GM21367 (cell line): ENCODE measurements around the gene CDH4.
"Not testable (repeated sequence)": the region's sequence is repeated elsewhere in the genome, so short reads cannot be mapped to it uniquely, and the experiment has no call there.

Experiments used
- ATAC-seq: cut with Tn5 transposase; IDR thresholded peaks from one replicate; pipeline ENCODE4 v1.9.1; 2021; ENCODE audit not compliant: unreplicated experiment

CDH4 gene

GRCh38 chr20:61956396-61957342 lies 704.6 kb downstream of the CDH4 start:
- no peak for ATAC-seq

DNA sequence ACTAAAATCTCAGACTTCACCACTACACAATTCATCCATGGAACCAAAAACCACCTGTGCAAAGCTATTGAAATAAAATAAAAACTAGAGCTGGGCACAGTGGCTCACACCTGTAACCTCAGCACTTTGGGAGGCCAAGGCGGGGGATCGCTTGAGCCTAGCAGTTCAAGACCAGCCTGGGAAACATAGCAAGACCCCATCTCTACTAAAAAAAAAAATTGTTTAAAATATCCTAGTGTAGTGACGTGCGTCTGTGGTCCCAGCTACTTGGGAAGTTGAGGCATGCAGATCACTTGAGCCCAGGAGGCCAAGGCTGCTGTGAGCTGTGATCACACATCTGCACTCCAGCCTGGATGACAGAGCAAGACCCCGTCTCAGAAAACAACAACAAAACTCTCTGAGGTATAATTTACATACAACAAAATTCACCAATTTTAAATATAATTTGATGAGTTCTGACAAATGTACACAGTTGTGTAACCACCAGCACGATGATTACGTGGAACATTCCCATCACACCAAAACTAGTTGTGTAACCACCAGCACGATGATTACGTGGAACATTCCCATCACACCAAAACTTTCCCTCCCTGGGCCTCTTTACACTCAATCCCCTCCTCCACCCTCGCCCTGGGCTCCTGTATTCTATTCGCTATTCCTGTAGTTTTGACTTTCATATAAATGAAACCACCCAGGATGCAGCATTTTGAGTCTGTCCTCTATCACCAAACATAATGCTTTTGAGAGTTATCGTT lies 706.1 kb downstream of the CDH4 start:
- no peak for ATAC-seq

DNA sequence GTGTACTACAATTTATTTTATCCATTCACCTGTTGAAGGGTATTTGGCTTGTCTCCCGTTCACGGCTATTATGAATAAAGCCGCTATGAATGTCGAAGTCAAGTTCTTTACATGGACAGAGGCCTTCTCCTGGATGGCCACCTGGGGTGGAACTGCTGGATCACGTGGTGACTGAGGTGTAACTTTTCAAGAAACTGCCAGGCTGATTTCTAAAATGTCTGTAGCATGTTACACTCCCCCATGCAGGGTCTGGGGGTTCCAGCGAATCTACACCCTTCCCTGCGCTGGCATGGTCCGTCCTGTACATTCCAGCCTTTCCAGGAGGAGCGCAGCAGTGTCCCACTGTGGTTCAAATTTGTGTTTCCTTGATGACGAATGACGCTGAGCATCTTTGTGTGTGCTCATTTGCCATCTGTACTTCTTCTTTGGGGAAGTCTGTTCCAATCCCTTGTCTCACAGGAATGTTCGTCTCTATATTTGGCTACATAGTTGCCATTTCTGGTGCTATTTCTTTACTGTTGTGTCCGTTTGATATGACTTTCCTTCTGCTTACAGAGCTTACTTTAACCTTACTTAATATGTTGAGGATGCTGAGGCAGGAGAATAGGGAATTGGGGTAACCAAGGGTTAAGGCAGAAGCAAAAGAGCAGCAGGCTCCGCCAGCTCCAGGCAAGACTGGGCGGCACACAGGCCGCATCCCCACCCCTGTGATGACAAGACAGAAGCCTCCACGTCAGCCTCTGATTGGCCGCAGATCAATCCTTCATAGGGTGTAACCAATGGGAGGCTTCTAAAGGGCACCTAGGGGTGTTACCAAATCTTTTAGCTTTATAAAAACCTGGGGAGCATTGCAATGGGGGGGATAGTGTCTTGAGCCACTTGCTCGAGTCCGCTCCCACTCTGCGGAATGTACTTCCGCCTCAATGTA lies 707.0 kb downstream of the CDH4 start:
- no peak for ATAC-seq

DNA sequence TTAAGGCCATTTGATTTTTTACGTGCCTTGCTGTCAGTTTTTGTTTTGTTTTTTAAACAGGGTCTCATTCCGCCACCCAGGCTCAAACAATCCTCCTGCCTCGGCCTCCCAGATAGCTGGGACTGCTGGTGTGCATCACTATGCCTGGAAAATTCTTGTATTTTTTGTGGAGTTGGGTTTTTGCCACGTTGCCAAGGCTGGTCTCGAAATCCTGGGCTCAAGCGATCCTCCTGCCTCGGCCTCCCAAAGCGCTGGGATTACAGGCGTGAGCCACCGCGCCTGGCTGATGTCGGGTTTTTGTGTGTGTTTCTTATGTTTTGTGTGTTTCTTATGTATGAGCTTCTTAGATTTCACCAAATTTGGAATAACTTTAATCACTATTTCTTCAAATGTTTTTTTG lies 708.8 kb downstream of the CDH4 start:
- no peak for ATAC-seq

- no peak for ATAC-seq
These were observed 711.1 kb downstream of the CDH4 start for GRCh38 chr20:61963149-61963548.

DNA sequence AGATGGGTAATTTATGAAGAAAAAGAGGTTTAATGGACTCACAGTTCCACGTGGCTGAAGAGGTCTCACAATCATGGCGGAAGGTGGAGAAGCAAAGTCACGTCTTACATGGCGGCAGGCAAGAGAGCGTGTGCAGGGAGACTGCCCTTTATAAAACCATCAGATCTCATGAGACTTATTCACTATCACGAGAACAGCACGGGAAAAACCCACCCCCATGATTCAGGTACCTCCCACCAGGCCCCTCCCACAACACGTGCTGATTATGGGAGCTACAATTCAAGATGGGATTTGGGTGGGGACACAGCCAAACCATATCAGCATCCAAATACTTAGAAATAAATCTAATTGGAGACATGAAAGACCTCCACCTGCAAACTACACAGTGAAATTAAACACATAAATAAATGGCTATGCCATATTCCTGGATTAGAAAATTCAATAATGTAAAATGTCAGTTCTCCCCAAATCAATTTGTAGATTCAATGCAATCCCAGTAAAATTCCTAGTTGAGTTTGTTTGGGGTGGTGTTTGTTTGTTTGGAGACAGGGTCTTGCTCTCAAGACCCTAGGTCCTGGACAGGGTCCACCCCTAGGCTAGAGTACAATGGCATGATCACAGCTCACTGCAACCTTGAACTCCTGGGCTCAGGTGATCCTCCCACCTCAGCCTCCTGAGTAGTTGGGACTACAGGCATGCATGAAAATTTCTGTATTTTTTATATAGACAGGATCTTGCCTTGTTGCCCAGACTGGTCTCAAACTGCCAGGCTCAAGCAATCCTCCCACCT lies 712.0 kb downstream of the CDH4 start:
- ATAC-seq, result no peak

- no peak for ATAC-seq
These were observed 712.9 kb downstream of the CDH4 start for GRCh38 chr20:61964675-61965605.

DNA sequence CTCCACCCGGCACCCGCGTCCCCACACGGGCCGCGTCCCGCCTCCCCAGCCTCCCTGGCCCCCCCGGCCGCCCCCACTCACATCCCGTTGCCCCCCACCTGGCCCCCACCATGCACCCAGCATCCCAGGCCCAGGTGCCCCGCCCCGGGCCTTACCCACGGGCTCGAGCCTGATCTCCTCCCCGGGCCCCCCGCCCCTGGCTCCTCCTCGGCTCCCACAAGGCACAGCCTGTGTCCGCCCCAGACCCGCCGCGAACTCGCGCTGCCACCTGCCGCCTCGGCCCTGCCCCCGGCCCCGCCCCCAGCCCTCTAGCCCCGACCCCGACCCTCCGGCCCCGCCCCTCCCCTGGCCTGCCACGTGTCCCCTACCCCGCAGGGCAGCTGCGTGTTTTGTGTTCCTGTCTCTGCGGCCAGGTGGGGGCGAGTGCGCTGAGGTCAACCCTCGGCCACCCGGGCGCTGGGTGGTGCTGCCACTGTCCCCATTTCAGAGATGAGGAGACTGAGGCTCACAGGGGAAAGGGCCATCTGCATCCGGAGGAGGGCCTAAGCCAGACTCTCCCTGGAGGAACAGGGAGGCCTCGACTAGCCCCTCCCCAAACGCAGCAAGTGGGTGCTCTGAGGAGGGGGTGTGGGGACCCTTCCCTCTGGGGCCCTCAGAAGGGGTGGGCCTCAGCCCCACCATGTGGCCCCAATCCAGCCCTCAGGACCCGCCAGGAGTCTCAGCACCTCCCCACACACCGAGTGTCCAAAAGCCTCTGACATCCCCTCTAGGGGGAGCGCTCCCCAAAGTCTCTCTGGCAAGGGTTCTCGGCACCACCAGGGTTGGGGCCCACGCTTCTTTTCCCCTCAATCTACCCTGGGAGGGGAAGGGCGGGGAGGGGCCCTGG lies 713.8 kb downstream of the CDH4 start:
- ATAC-seq, result no peak

- ATAC-seq, result no peak
These were observed 714.6 kb downstream of the CDH4 start for GRCh38 chr20:61966492-61967244.

DNA sequence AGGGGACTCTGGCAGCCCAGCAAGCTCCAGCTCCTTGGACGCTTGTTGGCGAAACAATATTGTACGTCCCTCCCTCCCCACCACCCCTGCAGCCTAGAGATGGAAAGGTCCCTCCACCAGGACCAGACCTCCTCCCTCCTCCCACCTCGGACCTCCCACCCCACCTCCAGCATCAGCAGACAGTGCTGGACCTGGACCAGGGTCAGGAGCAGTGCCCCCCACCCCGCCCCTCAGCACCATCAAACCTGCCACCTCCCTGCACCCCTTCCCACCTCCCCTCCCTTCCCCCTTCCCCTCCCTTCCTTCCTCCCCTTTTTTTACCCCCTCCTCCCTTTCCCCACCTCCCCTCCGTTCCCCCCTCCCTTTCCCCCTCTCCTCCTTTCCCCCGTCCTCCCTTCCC lies 715.2 kb downstream of the CDH4 start:
- ATAC-seq, result no peak

DNA sequence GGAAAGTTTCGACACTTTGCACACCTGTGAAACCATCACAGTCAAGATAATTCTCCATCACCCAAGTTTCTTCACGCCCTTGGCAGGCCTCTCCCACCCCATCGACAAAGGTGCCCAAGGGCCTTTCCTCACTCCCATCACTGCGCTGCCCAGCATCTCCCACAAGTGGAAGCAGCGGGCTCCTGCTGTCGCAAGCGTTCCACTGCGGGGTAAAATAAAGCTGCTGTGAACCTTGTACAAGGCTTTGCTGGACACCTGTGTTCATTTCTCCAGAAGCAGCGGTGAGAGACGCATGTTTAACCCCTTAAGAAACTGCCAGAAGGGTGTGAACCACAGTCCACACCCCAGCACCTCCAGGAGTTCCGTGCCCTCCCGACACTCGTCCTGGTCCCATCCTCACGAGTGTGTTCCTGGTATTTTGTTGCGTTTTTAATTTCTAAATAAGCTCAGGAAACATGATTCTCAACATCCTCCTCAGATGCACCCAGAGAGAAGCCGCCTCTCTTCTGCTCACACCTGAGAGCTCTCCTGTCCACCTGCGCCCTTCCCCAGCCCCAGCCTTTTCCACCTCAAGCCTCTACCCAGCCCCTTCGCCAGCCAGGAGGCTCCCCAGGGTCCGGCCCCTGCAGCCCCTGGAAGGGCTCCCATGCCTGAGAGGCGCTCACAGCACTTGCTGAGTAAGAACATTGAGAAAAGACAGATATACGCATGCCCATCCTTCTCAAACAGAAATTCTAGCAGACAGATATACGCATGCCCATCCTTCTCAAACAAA lies 716.2 kb downstream of the CDH4 start:
- no peak for ATAC-seq

DNA sequence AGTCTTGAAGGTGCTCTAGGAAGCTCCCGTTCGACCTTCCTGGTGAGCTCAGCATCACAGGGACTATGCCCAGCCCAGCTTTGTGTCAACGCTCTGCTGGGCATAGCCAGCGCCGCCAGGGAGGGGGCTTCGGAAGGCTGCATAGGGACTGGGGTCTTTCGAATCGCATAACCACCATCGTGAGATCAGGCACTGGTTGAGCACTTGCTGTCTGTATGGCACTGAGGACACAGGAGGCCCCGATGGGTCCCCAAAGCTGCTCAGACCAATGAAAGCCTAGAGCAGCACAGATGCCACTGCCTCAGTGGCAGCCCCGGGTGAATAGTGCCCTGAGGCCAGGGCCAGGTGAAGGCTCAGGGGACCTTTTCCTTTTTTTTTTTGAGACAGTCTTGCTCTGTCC lies 716.9 kb downstream of the CDH4 start:
- ATAC-seq, result no peak

- no peak for ATAC-seq
These were observed 717.7 kb downstream of the CDH4 start for GRCh38 chr20:61969806-61970205.

DNA sequence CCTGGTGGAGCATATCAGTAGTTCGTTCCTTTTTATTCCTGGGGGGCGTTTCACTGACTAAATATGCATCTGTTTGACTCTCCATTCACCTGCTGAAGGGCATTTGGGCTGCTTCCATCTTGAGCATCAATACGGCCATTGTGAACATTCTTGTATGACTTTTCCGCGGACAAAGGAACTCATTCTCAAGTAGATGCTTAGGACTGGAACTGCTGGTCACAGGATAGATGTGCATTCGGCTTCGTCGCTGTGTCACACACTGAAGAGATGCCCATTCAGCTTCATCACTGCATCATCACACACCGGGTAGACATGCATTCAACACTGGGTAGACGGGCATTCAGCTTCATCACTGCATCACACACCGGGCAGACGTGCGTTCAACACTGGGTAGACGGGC lies 718.3 kb downstream of the CDH4 start:
- ATAC-seq, result no peak

DNA sequence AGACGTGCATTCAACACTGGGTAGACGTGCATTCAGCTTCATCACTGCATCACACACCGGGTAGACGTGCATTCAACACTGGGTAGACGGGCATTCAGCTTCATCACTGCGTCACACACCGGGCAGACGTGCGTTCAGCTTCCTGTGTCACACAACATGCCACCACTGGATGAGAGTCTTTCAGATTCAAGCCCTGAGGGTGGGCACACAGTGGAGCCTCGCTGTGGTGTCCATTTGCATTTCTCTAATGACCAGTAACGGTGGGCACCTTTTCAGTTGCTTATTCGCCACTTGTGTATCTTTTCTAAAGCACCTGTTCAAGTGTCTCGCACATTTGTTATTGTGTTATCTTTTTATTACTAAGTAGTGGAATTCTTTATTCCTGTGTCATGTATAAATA lies 719.5 kb downstream of the CDH4 start:
- not testable (repeated sequence) for ATAC-seq

DNA sequence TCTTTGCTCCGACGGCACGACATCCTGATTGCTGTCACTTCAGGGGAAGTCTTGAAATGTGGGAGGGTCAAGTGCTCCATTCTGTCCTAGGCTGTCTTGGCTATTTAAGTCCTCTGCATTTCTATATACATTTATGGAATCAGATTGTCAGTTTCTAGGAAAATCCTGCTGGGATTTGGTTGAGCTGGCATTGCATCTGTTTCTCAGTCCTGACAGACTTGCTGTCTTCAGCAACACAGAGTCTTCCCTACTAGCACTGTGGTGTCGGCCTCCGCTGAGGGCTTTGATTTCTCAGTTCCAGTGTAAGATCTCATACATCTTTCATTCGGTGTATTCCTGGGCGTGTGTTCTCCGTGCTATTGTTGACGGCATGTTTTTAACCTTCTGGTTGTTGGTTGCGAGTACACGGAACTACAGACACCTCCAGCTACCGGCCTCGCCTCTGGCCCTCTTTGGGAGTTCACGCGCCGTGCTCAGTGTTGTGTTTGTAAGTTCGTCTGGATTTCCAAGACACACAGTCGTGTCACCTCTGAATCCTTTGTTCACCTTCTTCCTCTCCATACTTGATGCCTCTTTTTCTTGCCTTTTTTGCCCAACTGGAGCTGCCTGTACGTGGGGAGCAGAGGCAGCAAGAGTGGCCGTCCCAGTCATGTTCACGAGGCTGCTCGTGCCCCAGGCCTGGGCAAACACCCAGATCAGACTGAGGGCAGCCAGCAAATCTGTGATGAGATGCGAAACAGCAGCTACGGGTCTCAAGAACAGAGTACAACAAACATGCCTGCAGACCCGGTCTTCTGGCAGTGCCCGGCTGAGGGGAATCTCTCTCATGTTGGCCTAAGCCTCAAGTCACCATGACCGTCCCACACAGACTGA lies 720.8 kb downstream of the CDH4 start:
- ATAC-seq, result no peak
